MV-4-11 (cell line): Measurements from ENCODE around the gene TBX21.

Experiments used
- DNase-seq: peaks from one replicate; lab custom pipeline; 2025; lab: John Stamatoyannopoulos, UW

Gene TBX21

DNA sequence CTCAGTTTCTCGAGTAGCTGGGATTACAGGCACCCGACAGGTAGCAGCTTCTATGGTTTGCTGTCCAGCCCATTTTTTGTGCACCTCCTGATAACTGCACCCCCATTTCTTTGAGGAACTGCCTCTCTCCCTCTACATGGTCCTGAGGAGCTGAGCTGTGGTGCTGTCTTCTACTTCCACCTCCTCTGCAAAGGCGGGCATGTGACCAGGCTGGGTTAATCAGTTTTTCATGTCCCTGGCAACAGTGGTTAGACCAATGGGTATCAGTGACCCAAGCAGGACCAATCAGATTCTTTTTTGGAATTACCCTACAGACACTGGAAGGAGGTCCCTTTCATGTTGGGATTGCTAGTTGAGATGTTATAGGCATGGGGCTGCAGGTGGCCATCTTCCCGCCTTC is 41.3 kb downstream of the TBX21 start:
- no peak for DNase-seq

DNA sequence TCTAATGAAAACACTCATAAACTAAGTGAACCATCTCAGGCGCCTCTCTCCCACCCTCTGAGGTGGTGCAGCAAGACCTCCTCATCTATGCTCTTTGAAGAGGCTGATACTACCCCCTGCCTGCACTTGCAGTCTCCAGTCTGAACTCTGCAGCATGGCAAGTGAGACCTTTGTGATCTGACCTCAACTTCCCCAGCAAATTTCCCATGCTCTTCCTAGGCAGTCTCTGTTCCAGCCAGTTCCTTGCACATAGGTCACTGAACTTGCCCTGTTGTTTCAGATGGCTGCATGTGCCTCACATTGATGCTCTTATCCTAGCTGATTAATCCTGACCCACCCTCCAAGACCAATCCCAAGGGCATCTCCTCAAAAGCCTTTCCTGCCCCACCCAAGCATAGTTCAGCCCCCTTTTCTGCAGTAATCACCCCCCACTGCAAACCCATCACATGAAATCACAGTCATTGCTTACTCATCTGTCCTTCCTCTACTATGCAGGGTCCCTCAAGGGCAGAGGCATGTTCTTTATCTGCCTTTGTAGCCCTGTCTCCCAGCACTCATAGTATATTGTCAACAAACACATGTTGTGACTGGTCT is 42.0 kb downstream of the TBX21 start:
- DNase-seq, result no peak

DNA sequence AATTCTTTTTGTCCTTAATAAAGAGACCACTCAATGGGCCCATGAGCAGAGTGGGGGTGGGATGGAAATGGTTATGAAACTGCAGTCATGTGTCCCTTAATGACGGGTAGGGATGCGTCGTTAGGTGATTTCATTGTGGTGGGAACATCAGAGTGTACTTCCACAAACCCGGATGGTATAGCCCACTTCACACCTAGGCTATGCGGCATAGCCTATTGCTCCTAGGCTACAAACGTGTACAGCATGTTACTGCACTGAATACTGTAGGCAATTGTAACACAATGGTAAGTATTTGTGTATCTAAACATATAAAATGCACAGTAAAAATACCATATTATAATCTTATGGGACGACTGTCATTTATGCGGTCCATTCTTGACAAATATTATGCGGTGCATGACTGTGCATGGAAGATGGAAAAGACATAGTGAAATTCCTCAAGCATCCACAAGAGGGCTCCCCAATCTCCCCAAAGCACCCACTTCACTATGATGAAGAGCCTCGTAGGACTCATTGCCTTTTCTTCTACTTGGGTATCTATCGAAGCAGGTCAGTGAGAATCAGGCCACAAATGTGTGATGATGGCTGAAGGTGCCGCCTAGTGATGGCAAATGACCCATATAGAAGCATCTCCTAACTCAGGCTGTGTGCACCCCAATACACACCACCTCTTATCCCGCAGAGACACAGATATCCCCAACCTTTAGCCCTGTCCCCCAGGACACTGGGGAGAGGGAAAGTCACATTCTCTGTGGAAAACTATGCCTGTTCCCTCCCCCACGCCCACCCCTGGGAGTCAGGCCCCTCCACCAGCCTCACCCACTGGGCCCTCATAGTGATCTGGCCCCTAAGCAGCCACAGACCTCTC is 43.5 kb downstream of the TBX21 start:
- DNase-seq, result peak; percentile 44

DNA sequence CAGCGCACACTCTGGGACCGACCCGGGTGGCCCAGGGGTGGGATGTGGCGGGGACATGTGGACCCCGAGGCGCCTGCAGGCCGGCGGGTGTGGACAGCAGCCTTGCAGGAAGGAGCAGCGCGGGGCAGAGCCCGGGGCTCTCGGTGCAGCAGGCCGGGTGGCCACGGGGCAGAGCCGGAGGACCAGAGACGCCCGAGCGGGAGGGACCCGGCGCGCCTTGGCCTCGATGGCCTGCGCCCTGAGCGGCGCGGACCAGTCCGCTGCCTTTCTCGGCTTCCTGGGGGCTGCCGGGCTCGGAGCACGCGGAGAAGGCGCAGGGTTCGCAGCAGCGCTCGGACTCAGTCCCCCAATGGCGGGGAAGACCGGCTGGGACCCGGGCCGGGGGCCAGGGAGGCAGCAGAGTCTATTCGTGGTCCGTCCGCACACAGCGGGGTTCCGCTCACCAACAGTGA is 45.2 kb downstream of the TBX21 start:
- no peak for DNase-seq

DNA sequence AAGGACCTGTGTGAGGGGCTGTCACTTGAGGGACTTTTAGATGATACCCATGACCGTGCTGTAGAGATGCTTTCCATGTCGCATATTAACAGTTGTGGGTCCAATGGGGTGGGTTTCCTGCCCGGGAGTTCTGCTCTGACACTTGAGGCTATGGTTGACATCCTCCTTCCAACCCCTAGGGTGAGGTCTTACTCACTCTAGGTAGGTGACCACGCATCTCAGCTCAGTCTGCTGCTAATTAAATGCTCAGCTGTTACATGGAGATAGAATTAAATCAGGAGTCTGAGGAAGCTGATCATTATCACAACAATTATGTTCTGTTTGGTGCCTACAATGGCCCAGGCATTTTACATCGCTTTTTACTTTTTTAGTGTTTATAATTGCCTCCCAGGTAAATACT is 48.4 kb downstream of the TBX21 start:
- no peak for DNase-seq

DNA sequence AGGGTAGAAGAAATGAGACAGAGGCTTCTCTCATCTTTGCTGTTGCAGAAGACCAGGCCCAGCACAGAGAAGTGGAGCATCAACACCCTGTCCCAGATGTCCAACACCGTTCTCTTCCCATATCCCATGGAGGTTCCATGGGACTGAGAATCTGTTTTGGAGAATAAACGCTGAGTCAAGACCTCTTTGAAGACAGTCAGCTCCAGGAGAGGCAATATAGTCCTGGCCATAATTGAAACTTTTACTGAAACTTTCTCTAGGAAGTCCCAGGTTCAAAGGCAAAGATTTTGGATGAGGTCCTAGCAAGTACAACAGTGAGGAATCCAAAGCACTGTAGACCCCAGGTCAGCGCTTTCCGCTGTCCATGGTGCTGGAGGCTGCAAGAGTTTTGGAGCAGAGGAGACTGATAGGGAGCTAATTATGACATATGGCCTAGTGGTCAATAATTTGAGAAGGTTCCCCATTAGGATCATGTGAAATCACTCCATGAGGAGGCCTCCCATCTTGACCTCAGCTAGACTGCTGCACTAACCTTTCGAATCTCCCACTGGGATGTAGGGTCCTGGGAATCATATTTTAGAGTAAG is 52.6 kb downstream of the TBX21 start:
- DNase-seq, result peak; percentile 32

DNA sequence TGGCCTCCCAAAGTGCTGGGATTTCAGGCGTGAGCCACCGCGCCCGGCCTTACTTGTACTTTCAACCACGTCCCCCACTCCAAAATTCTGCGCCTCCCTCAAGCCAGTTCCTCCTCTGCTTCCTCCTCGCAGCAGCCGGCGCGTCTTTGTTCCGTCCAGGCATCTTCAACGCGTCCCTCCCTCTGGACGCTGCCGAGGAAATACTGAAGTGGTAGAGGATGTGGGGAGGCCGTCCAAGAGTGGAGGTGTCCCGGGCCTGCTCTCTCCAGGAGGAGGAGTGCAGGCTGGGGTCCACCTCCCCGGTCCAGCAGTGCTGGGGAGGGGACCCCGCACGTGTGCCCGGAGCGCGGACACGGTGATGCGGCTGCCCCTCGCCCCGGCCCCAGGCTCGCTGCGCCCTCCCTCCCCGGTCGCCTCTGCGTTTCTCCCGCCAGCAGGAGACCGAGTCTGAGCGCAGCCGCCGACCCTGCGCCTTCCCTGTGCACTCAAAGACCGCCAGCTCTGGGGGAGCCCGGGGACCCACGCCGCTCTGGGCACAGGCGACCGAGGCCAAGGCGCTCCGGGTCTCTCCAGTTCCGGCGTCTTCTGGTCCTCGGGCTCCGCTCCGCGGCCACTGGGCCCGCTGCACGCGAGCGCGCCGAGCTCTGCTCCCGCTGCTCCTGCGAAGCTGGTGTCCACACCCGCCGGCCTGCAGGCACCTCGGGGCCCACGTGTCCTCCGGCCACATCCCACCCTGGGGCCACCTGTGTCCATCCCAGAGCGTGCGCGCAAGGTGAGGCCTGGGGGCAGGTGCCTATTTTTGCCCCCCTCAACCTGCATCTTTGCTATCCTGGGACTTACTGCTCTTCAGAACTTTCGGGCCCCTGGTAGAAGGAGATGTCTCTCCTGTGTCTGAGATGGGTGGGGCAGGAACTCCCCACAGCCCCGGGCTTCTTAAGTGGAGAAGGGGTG is 56.9 kb downstream of the TBX21 start:
- peak; percentile 26 for DNase-seq

DNA sequence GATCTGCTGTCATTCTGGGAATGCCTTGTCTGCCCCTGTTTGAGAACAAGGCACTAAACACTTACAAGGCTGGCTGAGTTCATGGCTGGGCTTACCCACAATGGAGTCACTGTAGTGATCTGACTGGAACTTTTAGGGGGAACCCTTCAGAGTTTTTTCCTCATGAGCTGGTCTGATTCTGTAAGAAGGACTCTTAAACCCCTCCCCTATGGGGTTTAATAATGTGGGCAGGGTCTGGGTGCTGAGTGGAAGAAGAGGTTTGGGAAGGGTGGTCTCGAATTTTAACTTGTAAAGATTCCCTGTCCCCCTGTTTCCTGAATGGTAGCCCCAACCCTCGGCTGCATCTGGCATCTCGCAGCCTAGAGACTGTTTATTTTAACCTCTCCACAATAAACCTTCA is 58.0 kb downstream of the TBX21 start:
- DNase-seq, result no peak

DNA sequence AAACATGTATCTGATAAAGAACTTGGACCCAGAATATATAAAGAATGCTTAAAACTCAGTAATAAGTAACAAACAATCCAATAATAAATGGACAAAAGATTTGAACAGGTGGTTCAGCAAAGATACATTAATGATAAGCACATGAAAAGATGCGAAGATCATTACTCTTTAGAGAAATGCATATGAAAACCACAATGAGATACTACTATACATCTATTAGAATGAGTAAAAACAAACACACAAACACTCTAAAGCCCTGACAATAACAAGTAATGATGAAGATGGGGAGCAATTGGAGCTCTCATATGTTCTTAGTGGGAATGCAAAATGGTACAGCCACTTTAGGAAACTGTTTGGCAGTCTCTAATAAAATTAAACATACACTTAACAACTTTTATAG is 59.4 kb downstream of the TBX21 start:
- no peak for DNase-seq

DNA sequence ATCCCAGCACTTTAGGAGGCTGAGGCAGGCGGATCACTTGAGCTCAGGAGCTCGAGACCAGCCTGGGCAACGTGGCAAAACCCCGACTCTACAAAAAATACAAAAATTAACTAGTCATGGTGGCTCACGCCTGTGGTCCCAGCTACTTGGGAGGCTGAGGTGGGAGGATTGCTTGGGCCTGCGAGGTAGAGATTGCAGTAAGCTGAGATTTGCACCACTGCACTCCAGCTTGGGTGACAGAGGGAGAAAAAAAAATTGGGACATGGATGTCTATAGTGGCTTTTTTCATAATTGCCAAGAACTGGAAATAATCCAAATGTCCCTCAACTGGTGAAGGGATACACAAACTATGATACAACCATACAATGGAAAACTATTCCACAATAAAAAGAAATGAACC is 59.9 kb downstream of the TBX21 start:
- no peak for DNase-seq
